LNCaP clone FGC (cell line): ENCODE measurements around the gene OR9Q1.

Experiments
- DNase-seq: peaks from one replicate; pipeline ENCODE4 v3.0.0-alpha.2; 2011; ENCODE audit warnings: low read depth
- H3K4me3 ChIP-seq: 2 replicates; pipeline ENCODE4 v1.5.1; 2011; ENCODE audit warnings: mild to moderate bottlenecking, low read depth, low read length, control low read depth
- CTCF ChIP-seq: IDR thresholded peaks from 2 replicates; pipeline ENCODE4 v1.5.1; 2012; ENCODE audit warnings: mild to moderate bottlenecking; ENCODE audit not compliant: control insufficient read depth, insufficient read depth; ENCODE audit errors: extremely low read depth

Gene OR9Q1

GRCh38 chr11:58127350-58127749 is 103.7 kb downstream of the OR9Q1 start:
- TF ChIP-seq CTCF: no peak
- H3K4me3 ChIP-seq: no peak overlapping the region
- no peak for DNase-seq

- 0 out of 2 replicates have a peak, but pooled peaks have one; percentile 25 for TF ChIP-seq CTCF
These were observed 109.8 kb downstream of the OR9Q1 start for GRCh38 chr11:58133309-58134076.

GRCh38 chr11:58134151-58134550 is 110.5 kb downstream of the OR9Q1 start:
- TF ChIP-seq CTCF: no peak
- no peak overlapping the region for H3K4me3 ChIP-seq
- no peak for DNase-seq

More at GRCh38 chr11:58133309-58134076, 109.8 kb downstream of the OR9Q1 start:
- H3K4me3 ChIP-seq: no peak overlapping the region
- DNase-seq: no peak

GRCh38 chr11:58135171-58135570 is 111.5 kb downstream of the OR9Q1 start:
- no peak for TF ChIP-seq CTCF
- DNase-seq: no peak
- no peak overlapping the region for H3K4me3 ChIP-seq

GRCh38 chr11:58142761-58143160 is 119.1 kb downstream of the OR9Q1 start:
- no peak overlapping the region for H3K4me3 ChIP-seq
- TF ChIP-seq CTCF: no peak
- peak; percentile 81 for DNase-seq

- DNase-seq: no peak
- no peak for TF ChIP-seq CTCF
These were observed 129.1 kb downstream of the OR9Q1 start for GRCh38 chr11:58152781-58153180.

GRCh38 chr11:58164389-58164788 is 140.7 kb downstream of the OR9Q1 start:
- no peak overlapping the region for H3K4me3 ChIP-seq
- DNase-seq: no peak
- TF ChIP-seq CTCF: no peak

More at GRCh38 chr11:58152781-58153180, 129.1 kb downstream of the OR9Q1 start:
- H3K4me3 ChIP-seq: no peak overlapping the region
